Tibial artery (tissue), 4 donors: ENCODE results near the gene MCM5.
"Not testable (repeated sequence)": the region's sequence is repeated elsewhere in the genome, so short reads cannot be mapped to it uniquely, and the experiment has no call there.

Experiments
- DNase-seq, 2 donors: peaks; one replicate each; pipeline ENCODE4 v3.0.0-alpha.2; 2019
- H3K27ac ChIP-seq, 2 donors: fragments of 200-600 bp; sonication (generic) in 1 of 2; 1 replicate in 1 of 2; 2 replicates in 1 of 2; pipeline ENCODE4 v1.5.1; 2018 to 2019; ENCODE audit warnings: mild to moderate bottlenecking in 1 of 2
- H3K27me3 ChIP-seq, 2 donors: fragments of 200-600 bp; sonication (generic) in 1 of 2; one replicate each; pipeline versions ENCODE4 v1.5.1 to v1.6.0; 2016 to 2019
- H3K36me3 ChIP-seq, 3 donors: fragments of 200-600 bp; sonication (generic) in 2 of 3; one replicate each; pipeline ENCODE4 v1.5.1; 2016 to 2019; ENCODE audit warnings: mild to moderate bottlenecking in 2 of 3
- H3K4me1 ChIP-seq, 4 donors: fragments of 200-600 bp; sonication (generic) in 2 of 4; 1 replicate in 3 of 4; 2 replicates in 1 of 4; pipeline ENCODE4 v1.5.1; 2016 to 2019
- H3K4me3 ChIP-seq, 2 donors: fragments of 200-600 bp; sonication (generic) in 1 of 2; 1 replicate in 1 of 2; 2 replicates in 1 of 2; pipeline ENCODE4 v1.5.1; 2018 to 2019; ENCODE audit warnings: mild to moderate bottlenecking in 2 of 2
- H3K9me3 ChIP-seq, 3 donors: fragments of 200-600 bp; sonication (generic) in 1 of 3; one replicate each; pipeline ENCODE4 v1.5.1; 2016 to 2019
- CTCF ChIP-seq, 2 experiments: fragments of 200-600 bp in 1 of 2; fragments of 450-650 bp in 1 of 2; IDR thresholded peaks; one replicate each; pipeline ENCODE4 v1.5.1; 2017 to 2019; ENCODE audit warnings: antibody characterized with exemption in 2 of 2, mild to moderate bottlenecking in 1 of 2, moderate library complexity in 1 of 2
- intact Hi-C: fragments of 100-400 bp; cut with DNase I; formaldehyde crosslinking; loops from one replicate; pipeline ENCODE4 v1.15.0; 2023; ENCODE audit warnings: low total_unique reads

MCM5 gene

GRCh38 chr22:35394810-35395563, 5.0 kb upstream of the MCM5 start:
- Histone ChIP-seq H3K4me1 (peaks cover 0 to 16% (median 0%) of the 10 kb centered on the region in 4 donors), H3K36me3 (peaks cover 0 to 11% (median 8%) of the 10 kb centered on the region in 3 donors), H3K27me3 (no peaks in the 10 kb centered on the region), H3K27ac (no peak overlapping the region), H3K4me3 (no peak overlapping the region), H3K9me3 (no peaks in the 10 kb centered on the region)
- TF ChIP-seq CTCF (IDR thresholded peaks at IDR 0.05), result no peak
- DNase-seq, result no peak
- intact Hi-C loops, result no loop called here

GRCh38 chr22:35396622-35397021, 3.3 kb upstream of the MCM5 start:
- intact Hi-C loops, H3K27me3 ChIP-seq, H3K4me3 ChIP-seq, H3K9me3 ChIP-seq, DNase-seq, H3K36me3 ChIP-seq, H3K27ac ChIP-seq: not testable (repeated sequence)
- H3K4me1 ChIP-seq, result peaks cover 0 to 29% (median 9%) of the 10 kb centered on the region in 4 donors

- TF ChIP-seq CTCF (IDR thresholded peaks at IDR 0.05), result no peak
- no peak for DNase-seq
- Histone ChIP-seq H3K36me3 (no peaks in the 10 kb centered on the region), H3K27me3 (no peaks in the 10 kb centered on the region), H3K27ac (no peak overlapping the region), H3K9me3 (no peaks in the 10 kb centered on the region), H3K4me3 (no peak overlapping the region), H3K4me1 (peaks cover 0 to 29% (median 9%) of the 10 kb centered on the region in 4 donors)
- intact Hi-C loops, result no loop called here
Observed at GRCh38 chr22:35397095-35397904, 2.6 kb upstream of the MCM5 start.

- intact Hi-C loops, result no loop called here
- H3K27ac ChIP-seq, result no peak overlapping the region
Observed at GRCh38 chr22:35398591-35398973, 1.4 kb upstream of the MCM5 start.

GRCh38 chr22:35399114-35399677, 744 bp upstream of the MCM5 start:
- Histone ChIP-seq H3K36me3 (peaks cover 0 to 18% (median 15%) of the 10 kb centered on the region in 3 donors), H3K9me3 (no peaks in the 10 kb centered on the region), H3K27ac (peak overlapping the region; percentile 21 to 65), H3K27me3 (no peaks in the 10 kb centered on the region), H3K4me3 (peak overlapping the region; percentile 76 to 89), H3K4me1 (peaks cover 0 to 19% (median 9%) of the 10 kb centered on the region in 4 donors)
- DNase-seq, result no peak
- no peak for TF ChIP-seq CTCF (IDR thresholded peaks at IDR 0.05)
- intact Hi-C loops, result no loop called here

More at GRCh38 chr22:35398591-35398973, 1.4 kb upstream of the MCM5 start:
- peaks cover 0 to 26% (median 9%) of the 10 kb centered on the region in 4 donors for H3K4me1 ChIP-seq
- H3K9me3 ChIP-seq, result no peaks in the 10 kb centered on the region
- no peaks in the 10 kb centered on the region for H3K27me3 ChIP-seq
- H3K36me3 ChIP-seq, result peaks cover 0 to 12% (median 9%) of the 10 kb centered on the region in 3 donors
- H3K4me3 ChIP-seq, result no peak overlapping the region
- no peak for TF ChIP-seq CTCF (IDR thresholded peaks at IDR 0.05)
- DNase-seq, result no peak

- peak overlapping the region; percentile 76 to 89 for H3K4me3 ChIP-seq
- H3K27ac ChIP-seq, result peak overlapping the region; percentile 25 to 67
- peaks cover 0 to 18% (median 9%) of the 10 kb centered on the region in 4 donors for H3K4me1 ChIP-seq
- no peaks in the 10 kb centered on the region for H3K9me3 ChIP-seq
- no peak for DNase-seq
- no peak for TF ChIP-seq CTCF (IDR thresholded peaks at IDR 0.05)
- H3K27me3 ChIP-seq, result no peaks in the 10 kb centered on the region
- peaks cover 4 to 30% (median 25%) of the 10 kb centered on the region in 3 donors for H3K36me3 ChIP-seq
- intact Hi-C loops, result no loop called here
Observed at GRCh38 chr22:35400501-35400790, 506 bp downstream of the MCM5 start.
